CD14-positive monocyte (primary cell): Measurements from ENCODE around the gene FOCAD. TPM values are rescaled to one million over a fixed set of nuclear protein-coding genes. Genes with fewer than 3 reads are reported as not detected.

Source experiments
- DNase-seq, 3 donors: peaks; one replicate each; pipeline ENCODE4 v3.0.0-alpha.2; 2011 to 2022
- H2AFZ ChIP-seq: 2 replicates; pipeline ENCODE4 v1.6.0; 2012; ENCODE audit warnings: mild to moderate bottlenecking, low read depth, low read length, inconsistent platforms; ENCODE audit not compliant: insufficient read depth, poor library complexity, severe bottlenecking
- H3K27ac ChIP-seq, 2 donors: 1 replicate in 1 of 2; 2 replicates in 1 of 2; pipeline ENCODE4 v1.5.1; 2012 to 2013; ENCODE audit warnings: low read length in 2 of 2, control low read depth in 1 of 2, inconsistent platforms in 1 of 2, low read depth in 1 of 2, mild to moderate bottlenecking in 1 of 2
- H3K27me3 ChIP-seq, 2 donors: one replicate each; pipeline versions ENCODE4 v1.6.0 to v1.6.1; 2011 to 2013; ENCODE audit warnings: low read length in 2 of 2; ENCODE audit not compliant: control insufficient read depth in 2 of 2, insufficient read depth in 2 of 2
- H3K36me3 ChIP-seq, 2 donors: replicated peaks in 1 of 2; 1 replicate in 1 of 2; 2 replicates in 1 of 2; pipeline versions ENCODE4 v1.5.1 to v1.6.1; 2012 to 2013; ENCODE audit warnings: low read length in 2 of 2, control low read depth in 1 of 2, inconsistent platforms in 1 of 2, mild to moderate bottlenecking in 1 of 2; ENCODE audit not compliant: insufficient read depth in 2 of 2, control insufficient read depth in 1 of 2
- H3K4me1 ChIP-seq, 2 donors: 1 replicate in 1 of 2; 2 replicates in 1 of 2; pipeline versions ENCODE4 v1.5.1 to v1.6.1; 2012 to 2013; ENCODE audit warnings: low read length in 2 of 2, control low read depth in 1 of 2, inconsistent platforms in 1 of 2, mild to moderate bottlenecking in 1 of 2, moderate library complexity in 1 of 2; ENCODE audit not compliant: insufficient read depth in 2 of 2, control insufficient read depth in 1 of 2
- H3K4me2 ChIP-seq: replicated peaks from 2 replicates; pipeline ENCODE3; 2012; ENCODE audit warnings: low read length, moderate library complexity, mild to moderate bottlenecking; ENCODE audit not compliant: poor library complexity, severe bottlenecking; ENCODE audit errors: extremely low read depth
- H3K4me3 ChIP-seq, 3 experiments: fragments of 200-600 bp in 1 of 3; sonication (generic) in 1 of 3; replicated peaks in 1 of 3; 1 replicate in 2 of 3; 2 replicates in 1 of 3; pipeline ENCODE4 v1.5.1; 2011 to 2013; ENCODE audit warnings: low read length in 3 of 3, mild to moderate bottlenecking in 3 of 3, control low read depth in 2 of 3, low read depth in 2 of 3, inconsistent platforms in 1 of 3, moderate library complexity in 1 of 3
- H3K79me2 ChIP-seq: 2 replicates; pipeline ENCODE4 v1.6.0; 2012; ENCODE audit warnings: mild to moderate bottlenecking, control low read depth, inconsistent platforms, low read length, moderate library complexity; ENCODE audit not compliant: insufficient read depth
- H3K9ac ChIP-seq: 2 replicates; pipeline ENCODE4 v1.6.0; 2017; ENCODE audit warnings: low read length, mild to moderate bottlenecking; ENCODE audit not compliant: insufficient read depth, poor library complexity, severe bottlenecking
- H3K9me3 ChIP-seq, 2 donors: replicated peaks in 1 of 2; 1 replicate in 1 of 2; 2 replicates in 1 of 2; pipeline versions ENCODE4 v1.5.1 to v1.6.1; 2012 to 2013; ENCODE audit warnings: low read length in 2 of 2, control low read depth in 1 of 2; ENCODE audit not compliant: control insufficient read depth in 1 of 2, insufficient read depth in 1 of 2
- H4K20me1 ChIP-seq: 2 replicates; pipeline ENCODE4 v1.6.0; 2012; ENCODE audit warnings: mild to moderate bottlenecking, low read length, control low read depth, moderate library complexity; ENCODE audit not compliant: insufficient read depth
- H3K27ac Mint-ChIP-seq, 7 donors: one replicate each; pipeline ENCODE4 v1.8.0; 2020; ENCODE audit warnings: mild to moderate bottlenecking in 7 of 7, mixed read lengths in 7 of 7, moderate library complexity in 6 of 7, inconsistent platforms in 2 of 7
- H3K27me3 Mint-ChIP-seq, 3 donors: one replicate each; pipeline ENCODE4 v1.8.0; 2021 to 2022; ENCODE audit warnings: low read depth in 3 of 3, mild to moderate bottlenecking in 3 of 3, mixed read lengths in 3 of 3, moderate library complexity in 3 of 3, inconsistent platforms in 1 of 3
- H3K36me3 Mint-ChIP-seq, 2 donors: one replicate each; pipeline ENCODE4 v1.8.0; 2020; ENCODE audit warnings: mixed read lengths in 2 of 2, inconsistent platforms in 1 of 2, mild to moderate bottlenecking in 1 of 2
- H3K4me1 Mint-ChIP-seq: one replicate; pipeline ENCODE4 v1.8.0; 2020; ENCODE audit warnings: mild to moderate bottlenecking, mixed read lengths
- H3K4me3 Mint-ChIP-seq, 2 donors: one replicate each; pipeline ENCODE4 v1.8.0; 2020; ENCODE audit warnings: mild to moderate bottlenecking in 2 of 2, mixed read lengths in 2 of 2, moderate library complexity in 1 of 2
- H3K9me3 Mint-ChIP-seq, 7 donors: one replicate each; pipeline ENCODE4 v1.8.0; 2020 to 2022; ENCODE audit warnings: mixed read lengths in 7 of 7, mild to moderate bottlenecking in 6 of 7, moderate library complexity in 6 of 7, inconsistent platforms in 2 of 7
- WGBS: methylation state at CpG from one replicate; pipeline ENCODE4 v1.1.5; 2013; ENCODE audit warnings: missing lambda C conversion rate; ENCODE audit not compliant: insufficient coverage; 5-methylcytosine and 5-hydroxymethylcytosine counted together
- intact Hi-C, 2 donors: fragments of 100-400 bp; cut with micrococcal nuclease; formaldehyde crosslinking; loops; one replicate each; pipeline versions ENCODE4 v1.15.0 to v1.15.1; 2023
- polyA plus RNA-seq, 3 donors: library from polyadenylated mRNA; depleted of rRNA in 1 of 3; unstranded in 2 of 3; stranded (reverse) in 1 of 3; fragments of 300-500 nt in 2 of 3; fragments of >200 nt in 1 of 3; fragmentation: Illumina TruSeq in 2 of 3; gene quantifications; 1 replicate in 2 of 3; 2 replicates in 1 of 3; pipeline ENCODE4 v1.2.3, GENCODE V29; 2012 to 2021
- TF ChIP-seq, protein P1 (sequence below): fragments of 200-600 bp; IDR thresholded peaks from one replicate; pipeline ENCODE4 v1.8.0; 2022; ENCODE audit warnings: antibody characterized with exemption, mild to moderate bottlenecking

FOCAD gene
- polyA plus RNA-seq, 3 donors = 4.9 to 6.3 (median 5.1) TPM

DNA sequence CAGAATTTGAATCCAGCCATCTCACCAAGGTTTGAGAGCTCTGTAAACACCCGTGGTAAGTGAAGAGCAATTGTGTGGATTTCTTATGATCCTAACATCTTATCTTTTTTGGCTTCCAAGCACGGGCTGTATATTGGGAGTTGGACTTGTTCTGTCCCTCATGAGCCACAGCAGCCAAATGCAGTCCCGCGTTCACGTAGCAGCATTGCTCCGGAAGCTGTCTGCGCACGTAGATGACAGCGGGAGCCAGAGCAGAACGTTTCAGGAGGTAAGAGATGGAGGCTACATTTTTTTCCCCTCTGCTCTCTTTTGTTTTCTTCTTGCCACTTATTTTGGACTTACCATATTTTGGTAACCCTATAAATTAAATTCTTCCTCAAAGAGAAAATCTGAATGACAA lies 260.4 kb downstream of the FOCAD start:
- H3K36me3 ChIP-seq = peaks cover 0 to 8% of the 10 kb centered on the region in 2 donors
- H3K36me3 Mint-ChIP-seq = peaks cover 15 to 17% of the 10 kb centered on the region in 2 donors
- no peaks in the 10 kb centered on the region for H3K4me1 ChIP-seq
- no peak overlapping the region for H3K4me3 ChIP-seq
- no peak overlapping the region for H3K27ac Mint-ChIP-seq
- H3K4me2 ChIP-seq = no peak overlapping the region
- no peaks in the 10 kb centered on the region for H3K27me3 Mint-ChIP-seq
- H4K20me1 ChIP-seq = no peaks in the 10 kb centered on the region
- H3K9me3 Mint-ChIP-seq = no peaks in the 10 kb centered on the region
- H3K4me1 Mint-ChIP-seq = peaks cover 3% of the 10 kb centered on the region
- no peak overlapping the region for H3K4me3 Mint-ChIP-seq
- WGBS = 98% methylated on average over 5 of the region's 10 CpGs
- TF ChIP-seq, protein P1, sequence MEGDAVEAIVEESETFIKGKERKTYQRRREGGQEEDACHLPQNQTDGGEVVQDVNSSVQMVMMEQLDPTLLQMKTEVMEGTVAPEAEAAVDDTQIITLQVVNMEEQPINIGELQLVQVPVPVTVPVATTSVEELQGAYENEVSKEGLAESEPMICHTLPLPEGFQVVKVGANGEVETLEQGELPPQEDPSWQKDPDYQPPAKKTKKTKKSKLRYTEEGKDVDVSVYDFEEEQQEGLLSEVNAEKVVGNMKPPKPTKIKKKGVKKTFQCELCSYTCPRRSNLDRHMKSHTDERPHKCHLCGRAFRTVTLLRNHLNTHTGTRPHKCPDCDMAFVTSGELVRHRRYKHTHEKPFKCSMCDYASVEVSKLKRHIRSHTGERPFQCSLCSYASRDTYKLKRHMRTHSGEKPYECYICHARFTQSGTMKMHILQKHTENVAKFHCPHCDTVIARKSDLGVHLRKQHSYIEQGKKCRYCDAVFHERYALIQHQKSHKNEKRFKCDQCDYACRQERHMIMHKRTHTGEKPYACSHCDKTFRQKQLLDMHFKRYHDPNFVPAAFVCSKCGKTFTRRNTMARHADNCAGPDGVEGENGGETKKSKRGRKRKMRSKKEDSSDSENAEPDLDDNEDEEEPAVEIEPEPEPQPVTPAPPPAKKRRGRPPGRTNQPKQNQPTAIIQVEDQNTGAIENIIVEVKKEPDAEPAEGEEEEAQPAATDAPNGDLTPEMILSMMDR = no peak
- no peaks in the 10 kb centered on the region for H3K27me3 ChIP-seq
- intact Hi-C loops = loop anchor here (5.0 to 10.0 kb wide), 2 partner anchors 320 to 1017 kb away; partner anchors contain the start of gene MLLT3 (in 1 of the 2)
- no peak overlapping the region for H2AFZ ChIP-seq
- H3K9me3 ChIP-seq = no peaks in the 10 kb centered on the region
- DNase-seq = no peak
- no peak overlapping the region for H3K27ac ChIP-seq
- H3K79me2 ChIP-seq = no peaks in the 10 kb centered on the region
- no peak overlapping the region for H3K9ac ChIP-seq

DNA sequence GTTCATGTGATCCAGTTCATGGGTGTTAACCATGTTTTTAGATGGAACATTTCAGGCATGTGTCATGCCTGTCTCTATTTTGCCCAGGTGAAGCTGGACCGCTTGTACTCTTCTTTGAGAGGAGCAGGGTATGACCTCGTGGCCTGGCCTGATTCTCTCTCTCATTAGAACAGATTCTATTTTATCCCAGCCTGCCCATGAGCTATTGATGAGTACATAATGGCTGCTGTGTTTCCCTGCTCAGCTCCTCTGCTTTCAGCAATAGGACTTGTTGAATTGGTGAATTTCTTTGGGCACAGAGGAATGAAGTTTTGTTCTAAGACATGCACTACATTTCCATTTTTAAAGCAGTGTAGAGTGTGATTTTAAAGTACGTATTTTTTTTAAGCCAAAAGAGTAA lies 261.2 kb downstream of the FOCAD start:
- Mint-ChIP-seq H3K27ac (no peak overlapping the region), H3K27me3 (no peaks in the 10 kb centered on the region)

More for the DNA sequence above, 261.2 kb downstream of the FOCAD start:
- no peak overlapping the region for H2AFZ ChIP-seq
- DNase-seq = no peak
- no peaks in the 10 kb centered on the region for H4K20me1 ChIP-seq
- no peaks in the 10 kb centered on the region for H3K27me3 ChIP-seq
- Mint-ChIP-seq H3K4me1 (peaks cover 3% of the 10 kb centered on the region), H3K9me3 (no peaks in the 10 kb centered on the region), H3K36me3 (peaks cover 15 to 17% of the 10 kb centered on the region in 2 donors), H3K4me3 (no peak overlapping the region)
- no CpG with 5 or more reads among the region's 3 CpGs for WGBS
- H3K4me3 ChIP-seq = no peak overlapping the region
- H3K36me3 ChIP-seq = peaks cover 0 to 8% of the 10 kb centered on the region in 2 donors
- H3K9ac ChIP-seq = no peak overlapping the region
- H3K79me2 ChIP-seq = no peaks in the 10 kb centered on the region
- H3K4me1 ChIP-seq = no peaks in the 10 kb centered on the region
- H3K9me3 ChIP-seq = no peaks in the 10 kb centered on the region
- no peak overlapping the region for H3K4me2 ChIP-seq
- intact Hi-C loops = loop anchor here in 1 of 2 donors (10.0 kb wide), 1 partner anchor 320 kb away; the partner anchor contains the start of gene MLLT3
- no peak overlapping the region for H3K27ac ChIP-seq
- TF ChIP-seq, protein P1 = no peak
